ENCODE results near the gene PEAK1.
"Not testable (repeated sequence)": the region's sequence is repeated elsewhere in the genome, so short reads cannot be mapped to it uniquely, and the experiment has no call there.

PEAK1 gene

GRCh38 chr15:77305953-77306352, 114.0 kb downstream of the PEAK1 start:
- no peak for DNase-seq

GRCh38 chr15:77296773-77297337, 123.0 kb downstream of the PEAK1 start:
- DNase-seq = no peak

GRCh38 chr15:77295446-77295845, 124.5 kb downstream of the PEAK1 start:
- DNase-seq = no peak

- no peak for DNase-seq
Observed at GRCh38 chr15:77292969-77293558, 126.8 kb downstream of the PEAK1 start.

- no peak for DNase-seq
Observed at GRCh38 chr15:77291107-77291506, 128.8 kb downstream of the PEAK1 start.

- no peak for DNase-seq
Observed at GRCh38 chr15:77287385-77287784, 132.5 kb downstream of the PEAK1 start.

GRCh38 chr15:77285057-77285997, 134.6 kb downstream of the PEAK1 start:
- no peak for DNase-seq

- DNase-seq = no peak
Observed at GRCh38 chr15:77282333-77282732, 137.6 kb downstream of the PEAK1 start.

GRCh38 chr15:77276943-77277342, 143.0 kb downstream of the PEAK1 start:
- no peak for DNase-seq

GRCh38 chr15:77276096-77276495, 143.8 kb downstream of the PEAK1 start:
- no peak for DNase-seq

- not testable (repeated sequence) for DNase-seq
Observed at GRCh38 chr15:77273136-77273535, 146.8 kb downstream of the PEAK1 start.

GRCh38 chr15:77266708-77267386, 153.1 kb downstream of the PEAK1 start:
- DNase-seq = no peak

GRCh38 chr15:77255385-77255784, 164.5 kb downstream of the PEAK1 start:
- no peak for DNase-seq

GRCh38 chr15:77251662-77252061, 168.2 kb downstream of the PEAK1 start:
- no peak for DNase-seq

GRCh38 chr15:77247116-77247515, 172.8 kb downstream of the PEAK1 start:
- DNase-seq = no peak

- DNase-seq = no peak
Observed at GRCh38 chr15:77243716-77244401, 176.0 kb downstream of the PEAK1 start.

- DNase-seq = no peak
Observed at GRCh38 chr15:77243135-77243534, 176.8 kb downstream of the PEAK1 start.

GRCh38 chr15:77239882-77240608, 179.9 kb downstream of the PEAK1 start:
- DNase-seq = no peak

GRCh38 chr15:77235566-77235965, 184.3 kb downstream of the PEAK1 start:
- DNase-seq = no peak

GRCh38 chr15:77228828-77229227, 191.1 kb downstream of the PEAK1 start:
- no peak for DNase-seq

GRCh38 chr15:77226652-77227051, 193.3 kb downstream of the PEAK1 start:
- DNase-seq = no peak

- DNase-seq = no peak
Observed at GRCh38 chr15:77225646-77226045, 194.3 kb downstream of the PEAK1 start.

Measured in activated CD4-positive, alpha-beta T cell treated with anti-CD3 and anti-CD28 coated beads, Interleukin-2, amount 50 U/mL, for 16 hours (primary cell).